H1 (cell line): Measurements from ENCODE around the gene TEAD3. TPM values are rescaled to one million over a fixed set of nuclear protein-coding genes. Genes with fewer than 3 reads are reported as not detected.
A peak's percentile ranks its signal among the peaks of the same experiment; 100 is the strongest.

Source experiments
- CTCF ChIA-PET: fragments of 300-600 bp; sonication (Branson Sonifier 250); formaldehyde crosslinking; loops from one replicate; lab custom pipeline; 2021; ENCODE audit not compliant: partially characterized antibody; lab: Charles Lee
- POLR2A ChIA-PET: fragments of 300-600 bp; sonication (Branson Sonifier 250); formaldehyde crosslinking; loops from one replicate; lab custom pipeline; 2021; ENCODE audit warnings: inconsistent platforms; ENCODE audit not compliant: partially characterized antibody; lab: Charles Lee
- DNase-seq, 2 experiments: peaks; one replicate each; pipeline versions ENCODE4 v3.0.0 to v3.0.0-alpha.2; 2010 to 2022; ENCODE audit warnings: low spot score in 2 of 2, low read depth in 1 of 2, mixed read lengths in 1 of 2
- FAIRE-seq: peaks from 2 replicates; lab custom pipeline; 2011; peaks lifted over from hg19 to GRCh38; lab: Jason Lieb, UNC
- H2AFZ ChIP-seq: 2 replicates; pipeline ENCODE4 v1.8.1; 2012; ENCODE audit warnings: low read length, inconsistent platforms
- H2AK5ac ChIP-seq: 2 replicates; pipeline ENCODE4 v1.6.1; 2013; ENCODE audit warnings: low read depth, low read length
- H2BK120ac ChIP-seq: replicated peaks from 2 replicates; pipeline ENCODE3; 2013; ENCODE audit warnings: low read depth, low read length, inconsistent platforms
- H2BK12ac ChIP-seq: 2 replicates; pipeline ENCODE4 v1.6.1; 2013; ENCODE audit warnings: low read depth, low read length
- H2BK15ac ChIP-seq: 2 replicates; pipeline ENCODE4 v1.6.1; 2013; ENCODE audit warnings: low read length
- H2BK20ac ChIP-seq: 2 replicates; pipeline ENCODE4 v1.6.1; 2013; ENCODE audit warnings: low read length
- H2BK5ac ChIP-seq: 2 replicates; pipeline ENCODE4 v1.6.1; 2013; ENCODE audit warnings: low read depth, low read length
- H3K14ac ChIP-seq: 2 replicates; pipeline ENCODE4 v1.6.1; 2013; ENCODE audit warnings: inconsistent platforms; ENCODE audit not compliant: insufficient read length
- H3K18ac ChIP-seq: 2 replicates; pipeline ENCODE4 v1.6.1; 2013; ENCODE audit warnings: low read length; ENCODE audit errors: extremely low read depth
- H3K23ac ChIP-seq: 2 replicates; pipeline ENCODE4 v1.6.1; 2013; ENCODE audit warnings: inconsistent platforms; ENCODE audit not compliant: insufficient read length
- H3K23me2 ChIP-seq: 2 replicates; pipeline ENCODE4 v1.6.1; 2013; ENCODE audit warnings: low read depth, low read length
- H3K27ac ChIP-seq: 2 replicates; pipeline ENCODE4 v1.6.1; 2011; ENCODE audit warnings: low read depth, low read length, inconsistent platforms
- H3K27me3 ChIP-seq, 4 experiments: replicated peaks in 1 of 4; 1 replicate in 1 of 4; 2 replicates in 3 of 4; pipeline versions ENCODE4 v1.6.1 to v1.8.1; 2011 to 2013; ENCODE audit warnings: low read length in 3 of 4, mild to moderate bottlenecking in 3 of 4, inconsistent platforms in 2 of 4, mixed read lengths in 2 of 4, moderate library complexity in 1 of 4; ENCODE audit not compliant: control insufficient read depth in 3 of 4, insufficient read depth in 3 of 4; ENCODE audit errors: extremely low read depth in 1 of 4
- H3K36me3 ChIP-seq, 4 experiments: 2 replicates each; pipeline versions ENCODE4 v1.6.1 to v1.8.1; 2011 to 2013; ENCODE audit warnings: mild to moderate bottlenecking in 4 of 4, low read length in 3 of 4, moderate library complexity in 2 of 4, control low read depth in 1 of 4, inconsistent platforms in 1 of 4; ENCODE audit not compliant: insufficient read depth in 4 of 4, control insufficient read depth in 2 of 4
- H3K4ac ChIP-seq: replicated peaks from 2 replicates; pipeline ENCODE3; 2013; ENCODE audit warnings: low read length, low read depth, mixed read lengths, inconsistent platforms; ENCODE audit not compliant: insufficient read length
- H3K4me1 ChIP-seq, 4 experiments: replicated peaks in 1 of 4; 1 replicate in 1 of 4; 2 replicates in 3 of 4; pipeline versions ENCODE4 v1.6.1 to v1.8.1; 2011 to 2013; ENCODE audit warnings: low read length in 3 of 4, inconsistent platforms in 2 of 4, mixed read lengths in 1 of 4; ENCODE audit not compliant: insufficient read depth in 4 of 4, control insufficient read depth in 3 of 4
- H3K4me2 ChIP-seq, 2 experiments: 2 replicates each; pipeline versions ENCODE4 v1.6.1 to v1.8.1; 2011 to 2013; ENCODE audit warnings: low read depth in 2 of 2, low read length in 2 of 2, control low read depth in 1 of 2, inconsistent platforms in 1 of 2, mild to moderate bottlenecking in 1 of 2; ENCODE audit not compliant: insufficient read depth in 1 of 2
- H3K4me3 ChIP-seq, 4 experiments: fragments of 200-600, 300-600 bp in 1 of 4; sonication (generic), shearing (Covaris generic), sonication (Bioruptor Twin) in 1 of 4; 2 replicates each; pipeline versions ENCODE4 v1.5.1 to v1.8.1; 2011 to 2016; ENCODE audit warnings: low read length in 4 of 4, low read depth in 3 of 4, control low read depth in 2 of 4, inconsistent platforms in 2 of 4, mild to moderate bottlenecking in 2 of 4, mixed read lengths in 1 of 4, moderate library complexity in 1 of 4; ENCODE audit not compliant: insufficient read depth in 2 of 4; ENCODE audit errors: extremely low read depth in 1 of 4
- H3K56ac ChIP-seq: replicated peaks from 2 replicates; pipeline ENCODE3; 2013; ENCODE audit warnings: low read depth, mild to moderate bottlenecking, mixed read lengths, low read length, inconsistent platforms; ENCODE audit not compliant: insufficient read length
- H3K79me1 ChIP-seq: 2 replicates; pipeline ENCODE4 v1.6.1; 2013; ENCODE audit warnings: low read depth, low read length, control low read depth
- H3K79me2 ChIP-seq, 2 experiments: 2 replicates each; pipeline versions ENCODE4 v1.6.1 to v1.8.1; 2012 to 2013; ENCODE audit warnings: low read length in 2 of 2, mild to moderate bottlenecking in 2 of 2, inconsistent platforms in 1 of 2; ENCODE audit not compliant: insufficient read depth in 2 of 2, control insufficient read depth in 1 of 2
- H3K9ac ChIP-seq, 4 experiments: replicated peaks in 1 of 4; 1 replicate in 1 of 4; 2 replicates in 3 of 4; pipeline versions ENCODE4 v1.6.1 to v1.8.1; 2011 to 2013; ENCODE audit warnings: low read depth in 3 of 4, low read length in 3 of 4, control low read depth in 2 of 4, mild to moderate bottlenecking in 2 of 4, moderate library complexity in 2 of 4, inconsistent platforms in 1 of 4; ENCODE audit errors: extremely low read depth in 1 of 4
- H3K9me3 ChIP-seq, 2 experiments: 2 replicates each; pipeline versions ENCODE4 v1.6.1 to v1.8.1; 2012 to 2013; ENCODE audit warnings: mild to moderate bottlenecking in 2 of 2, moderate library complexity in 2 of 2, control low read depth in 1 of 2, inconsistent platforms in 1 of 2, low read depth in 1 of 2, low read length in 1 of 2, mixed read lengths in 1 of 2; ENCODE audit not compliant: insufficient read depth in 2 of 2
- H4K20me1 ChIP-seq, 2 experiments: replicated peaks in 1 of 2; 2 replicates each; pipeline versions ENCODE3 to v1.8.1; 2011 to 2013; ENCODE audit warnings: inconsistent platforms in 2 of 2, low read length in 2 of 2, mild to moderate bottlenecking in 1 of 2; ENCODE audit not compliant: insufficient read depth in 2 of 2, control insufficient read depth in 1 of 2
- H4K5ac ChIP-seq: 2 replicates; pipeline ENCODE4 v1.6.1; 2013; ENCODE audit warnings: low read length, low read depth, mixed read lengths, inconsistent platforms; ENCODE audit not compliant: insufficient read length
- H4K8ac ChIP-seq: 2 replicates; pipeline ENCODE4 v1.8.0; 2013; ENCODE audit warnings: mild to moderate bottlenecking, moderate library complexity, low read length, inconsistent platforms; ENCODE audit not compliant: insufficient read depth; ENCODE audit errors: extremely low read depth
- H4K91ac ChIP-seq: replicated peaks from 2 replicates; pipeline ENCODE3; 2013; ENCODE audit warnings: low read length, mixed read lengths, inconsistent platforms; ENCODE audit not compliant: insufficient read length
- ASH2L ChIP-seq: fragments of 200-600, 300-600 bp; sonication (generic); IDR thresholded peaks from one replicate; pipeline ENCODE4 v1.7.1; 2017; ENCODE audit warnings: low read length
- WGBS, 2 experiments: shearing (Covaris generic) in 1 of 2; methylation state at CpG; one replicate each; pipeline versions ENCODE4 v1.1.6 to v1.1.7; 2013 to 2015; ENCODE audit warnings: low lambda C conversion rate in 2 of 2, mixed read lengths in 2 of 2, inconsistent platforms in 1 of 2, low coverage in 1 of 2, missing lambda C conversion rate in 1 of 2; ENCODE audit not compliant: insufficient replicate concordance in 2 of 2, insufficient coverage in 1 of 2, insufficient read length in 1 of 2; ENCODE audit errors: extremely low coverage in 1 of 2, missing lambda C conversion rate in 1 of 2; 5-methylcytosine and 5-hydroxymethylcytosine counted together
- polyA plus RNA-seq, 7 experiments: library from polyadenylated mRNA; depleted of rRNA in 3 of 7; stranded (reverse) in 5 of 7; unstranded in 2 of 7; fragments of >200 nt in 5 of 7; fragments of 200-250 nt in 2 of 7; gene quantifications; 1 replicate in 5 of 7; 2 replicates in 1 of 7; 4 replicates in 1 of 7; pipeline versions ENCODE4 v1.2.1 to v1.2.3, GENCODE V29; 2011 to 2013; ENCODE audit warnings: missing spikeins in 2 of 7, mixed read lengths in 2 of 7
- total RNA-seq: library from RNA; stranded (reverse); fragmentation: NEBNext Ultra II Directional; extraction: Animal tissue kit (Norgen Biotek cat#: 25700); gene quantifications from 2 replicates; pipeline ENCODE4 v1.2.1, GENCODE V29; 2021
- TF ChIP-seq, protein P1 (sequence below): IDR thresholded peaks from 2 replicates; pipeline ENCODE4 v1.6.1; 2012; ENCODE audit warnings: low read length, inconsistent platforms
- TF ChIP-seq, protein P2 (sequence below), 3 experiments: IDR thresholded peaks; 1 replicate in 2 of 3; 2 replicates in 1 of 3; pipeline versions ENCODE4 v1.5.1 to v1.6.1; 2011; ENCODE audit warnings: low read length in 3 of 3, mild to moderate bottlenecking in 3 of 3, inconsistent platforms in 2 of 3, low read depth in 1 of 3, moderate library complexity in 1 of 3; ENCODE audit not compliant: insufficient read depth in 1 of 3; ENCODE audit errors: control extremely low read depth in 1 of 3

The TEAD3 gene
- total and polyA plus RNA-seq, 2 of the 8 experiments (the other 6 are each of a cell fraction or from before 2014, with no cell fraction given) = 20.1 to 28.7 TPM

DNA sequence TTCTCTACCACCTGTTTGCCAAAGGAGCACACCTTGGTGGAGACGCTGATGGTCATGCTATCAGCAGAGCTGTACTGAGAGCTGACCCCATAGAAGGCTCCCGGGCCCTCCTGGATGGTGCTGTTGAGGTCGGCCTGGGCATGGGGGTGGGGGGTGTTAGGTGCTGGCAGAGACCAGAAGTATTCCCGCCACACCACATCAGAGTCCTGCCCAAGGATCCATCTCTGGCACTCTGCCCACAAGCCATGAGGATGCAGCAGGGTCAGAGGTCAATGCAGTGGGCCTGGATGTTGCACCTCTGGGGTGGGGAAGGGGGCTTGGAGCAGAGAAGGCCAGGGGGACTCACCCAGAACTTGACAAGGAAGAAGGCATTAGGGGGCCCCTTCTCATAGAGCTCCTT is 21.3 kb downstream of the TEAD3 start:
- Histone ChIP-seq H3K4ac (no peak overlapping the region), H2AFZ (no peak overlapping the region), H3K9ac (no peak overlapping the region), H3K79me2 (peaks cover 0 to 6% of the 10 kb centered on the region in 2 experiments; a peak in 1 of 4 replicates), H3K18ac (no peak overlapping the region), H3K23ac (no peak overlapping the region), H3K79me1 (no peaks in the 10 kb centered on the region), H3K27me3 (no peaks in the 10 kb centered on the region; a peak in 1 of 7 replicates), H3K56ac (no peak overlapping the region), H2BK120ac (no peak overlapping the region), H3K27ac (no peak overlapping the region), H3K23me2 (no peaks in the 10 kb centered on the region), H2BK12ac (no peak overlapping the region), H4K20me1 (peaks cover 18 to 25% of the 10 kb centered on the region in 2 experiments), H3K4me3 (no peak overlapping the region), H2BK5ac (no peak overlapping the region; the same call in 1 of the 2 replicates), H3K36me3 (peaks cover 12 to 46% (median 17%) of the 10 kb centered on the region in 4 experiments; a peak in 6 of 8 replicates), H4K5ac (no peak overlapping the region), H2BK15ac (no peak overlapping the region), H4K91ac (no peak overlapping the region), H4K8ac (peak overlapping the region; percentile 66; the same call in 1 of the 2 replicates), H2BK20ac (no peak overlapping the region), H3K14ac (no peak overlapping the region), H3K4me2 (no peak overlapping the region), H3K9me3 (no peaks in the 10 kb centered on the region), H3K4me1 (no peaks in the 10 kb centered on the region; a peak in 4 of 7 replicates), H2AK5ac (no peak overlapping the region)
- ChIA-PET CTCF (interaction anchor here (1.2 to 2.5 kb wide), 2 partner anchors 15 to 21 kb away, joined by 4 to 6 read pairs; no protein-coding TSS in a partner anchor), POLR2A (interaction anchor here (0.6 to 37.6 kb wide), 7 partner anchors 2 to 275 kb away, joined by 3 to 1319 read pairs (median 4); partner anchors contain the start of genes FANCE, RPL10A and TEAD3)
- no peak for FAIRE-seq
- peak in 1 of 2 experiments; percentile 50 for DNase-seq
- WGBS, 2 experiments = 100% methylated on average over 4 of the region's 4 CpGs; no CpG with 5 or more reads in 1 of the 2 experiments
- TF ChIP-seq, protein P1, sequence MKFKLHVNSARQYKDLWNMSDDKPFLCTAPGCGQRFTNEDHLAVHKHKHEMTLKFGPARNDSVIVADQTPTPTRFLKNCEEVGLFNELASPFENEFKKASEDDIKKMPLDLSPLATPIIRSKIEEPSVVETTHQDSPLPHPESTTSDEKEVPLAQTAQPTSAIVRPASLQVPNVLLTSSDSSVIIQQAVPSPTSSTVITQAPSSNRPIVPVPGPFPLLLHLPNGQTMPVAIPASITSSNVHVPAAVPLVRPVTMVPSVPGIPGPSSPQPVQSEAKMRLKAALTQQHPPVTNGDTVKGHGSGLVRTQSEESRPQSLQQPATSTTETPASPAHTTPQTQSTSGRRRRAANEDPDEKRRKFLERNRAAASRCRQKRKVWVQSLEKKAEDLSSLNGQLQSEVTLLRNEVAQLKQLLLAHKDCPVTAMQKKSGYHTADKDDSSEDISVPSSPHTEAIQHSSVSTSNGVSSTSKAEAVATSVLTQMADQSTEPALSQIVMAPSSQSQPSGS = no peak
- TF ChIP-seq ASH2L = no peak
- TF ChIP-seq, protein P2, sequence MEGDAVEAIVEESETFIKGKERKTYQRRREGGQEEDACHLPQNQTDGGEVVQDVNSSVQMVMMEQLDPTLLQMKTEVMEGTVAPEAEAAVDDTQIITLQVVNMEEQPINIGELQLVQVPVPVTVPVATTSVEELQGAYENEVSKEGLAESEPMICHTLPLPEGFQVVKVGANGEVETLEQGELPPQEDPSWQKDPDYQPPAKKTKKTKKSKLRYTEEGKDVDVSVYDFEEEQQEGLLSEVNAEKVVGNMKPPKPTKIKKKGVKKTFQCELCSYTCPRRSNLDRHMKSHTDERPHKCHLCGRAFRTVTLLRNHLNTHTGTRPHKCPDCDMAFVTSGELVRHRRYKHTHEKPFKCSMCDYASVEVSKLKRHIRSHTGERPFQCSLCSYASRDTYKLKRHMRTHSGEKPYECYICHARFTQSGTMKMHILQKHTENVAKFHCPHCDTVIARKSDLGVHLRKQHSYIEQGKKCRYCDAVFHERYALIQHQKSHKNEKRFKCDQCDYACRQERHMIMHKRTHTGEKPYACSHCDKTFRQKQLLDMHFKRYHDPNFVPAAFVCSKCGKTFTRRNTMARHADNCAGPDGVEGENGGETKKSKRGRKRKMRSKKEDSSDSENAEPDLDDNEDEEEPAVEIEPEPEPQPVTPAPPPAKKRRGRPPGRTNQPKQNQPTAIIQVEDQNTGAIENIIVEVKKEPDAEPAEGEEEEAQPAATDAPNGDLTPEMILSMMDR (IDR thresholded peaks at IDR 0.05; ENCODE audit: control extremely low read depth in 1 of 3, insufficient read depth in 1 of 3, low read depth in 1 of 3, low read length in 3 of 3) = no peak
